ENCODE results near the gene RGL1.

Gene RGL1

GRCh38 chr1:183806675-183807074 is 1.8 kb downstream of the RGL1 start:
- Histone ChIP-seq H3K27ac (ENCODE audit: low read depth, low read length) (peak overlapping the region; percentile 69), H3K9me3 (ENCODE audit: control insufficient read depth in 5 of 5, low read length in 5 of 5) (peaks cover 0 to 3% (median under 1%) of the 10 kb centered on the region in 5 donors), H3K27me3 (ENCODE audit: control insufficient read depth in 5 of 5, insufficient read depth in 4 of 5, low read length in 5 of 5) (no peaks in the 10 kb centered on the region), H3K4me1 (ENCODE audit: control insufficient read depth in 5 of 5, insufficient read depth in 5 of 5, low read length in 5 of 5) (peaks cover 3 to 56% (median 49%) of the 10 kb centered on the region in 5 donors), H3K9ac (ENCODE audit: low read length in 5 of 5) (peak overlapping the region in 4 of 5 donors; percentile 62 to 90 (median 80)), H3K36me3 (ENCODE audit: control insufficient read depth in 5 of 5, insufficient read depth in 5 of 5, low read length in 5 of 5) (peaks cover 0 to 2% (median 0%) of the 10 kb centered on the region in 5 donors), H3K4me3 (ENCODE audit: low read depth in 1 of 5, low read length in 5 of 5) (peak overlapping the region; percentile 52 to 99 (median 83))

- Histone ChIP-seq H3K4me1 (ENCODE audit: control insufficient read depth in 5 of 5, insufficient read depth in 5 of 5, low read length in 5 of 5) (peaks cover 3 to 65% (median 58%) of the 10 kb centered on the region in 5 donors), H3K4me3 (ENCODE audit: low read depth in 1 of 5, low read length in 5 of 5) (peak overlapping the region; percentile 52 to 99 (median 83)), H3K27me3 (ENCODE audit: control insufficient read depth in 5 of 5, insufficient read depth in 4 of 5, low read length in 5 of 5) (no peaks in the 10 kb centered on the region), H3K9me3 (ENCODE audit: control insufficient read depth in 5 of 5, low read length in 5 of 5) (no peaks in the 10 kb centered on the region), H3K27ac (ENCODE audit: low read depth, low read length) (peak overlapping the region; percentile 69), H3K36me3 (ENCODE audit: control insufficient read depth in 5 of 5, insufficient read depth in 5 of 5, low read length in 5 of 5) (peaks cover 0 to 2% (median 0%) of the 10 kb centered on the region in 5 donors), H3K9ac (ENCODE audit: low read length in 5 of 5) (peak overlapping the region in 2 of 5 donors; percentile 10 to 90)
Measured at GRCh38 chr1:183807549-183808168, 2.7 kb downstream of the RGL1 start.

- H3K36me3 ChIP-seq (ENCODE audit: control insufficient read depth in 5 of 5, insufficient read depth in 5 of 5, low read length in 5 of 5): peaks cover 0 to 2% (median 0%) of the 10 kb centered on the region in 5 donors
- H3K4me1 ChIP-seq (ENCODE audit: control insufficient read depth in 5 of 5, insufficient read depth in 5 of 5, low read length in 5 of 5): peaks cover 7 to 73% (median 66%) of the 10 kb centered on the region in 5 donors
- peak overlapping the region; percentile 69 for H3K27ac ChIP-seq (ENCODE audit: low read depth, low read length)
- peak overlapping the region; percentile 29 to 90 (median 80) for H3K4me3 ChIP-seq (ENCODE audit: low read depth in 1 of 5, low read length in 5 of 5)
- no peaks in the 10 kb centered on the region for H3K27me3 ChIP-seq (ENCODE audit: control insufficient read depth in 5 of 5, insufficient read depth in 4 of 5, low read length in 5 of 5)
- peak overlapping the region in 2 of 5 donors; percentile 10 to 53 for H3K9ac ChIP-seq (ENCODE audit: low read length in 5 of 5)
- no peaks in the 10 kb centered on the region for H3K9me3 ChIP-seq (ENCODE audit: control insufficient read depth in 5 of 5, low read length in 5 of 5)
Measured at GRCh38 chr1:183808296-183809027, 3.5 kb downstream of the RGL1 start.

- Histone ChIP-seq H3K27me3 (ENCODE audit: control insufficient read depth in 5 of 5, insufficient read depth in 4 of 5, low read length in 5 of 5) (no peaks in the 10 kb centered on the region), H3K9me3 (ENCODE audit: control insufficient read depth in 5 of 5, low read length in 5 of 5) (no peaks in the 10 kb centered on the region), H3K9ac (ENCODE audit: low read length in 5 of 5) (no peak overlapping the region), H3K4me1 (ENCODE audit: control insufficient read depth in 5 of 5, insufficient read depth in 5 of 5, low read length in 5 of 5) (peaks cover 4 to 74% (median 70%) of the 10 kb centered on the region in 5 donors), H3K27ac (ENCODE audit: low read depth, low read length) (peak overlapping the region; percentile 14), H3K36me3 (ENCODE audit: control insufficient read depth in 5 of 5, insufficient read depth in 5 of 5, low read length in 5 of 5) (peaks cover 0 to 2% (median 0%) of the 10 kb centered on the region in 5 donors), H3K4me3 (ENCODE audit: low read depth in 1 of 5, low read length in 5 of 5) (peak overlapping the region in 3 of 5 donors; percentile 11 to 34 (median 16))
Measured at GRCh38 chr1:183810121-183810520, 5.2 kb downstream of the RGL1 start.

- peak overlapping the region; percentile 14 for H3K27ac ChIP-seq (ENCODE audit: low read depth, low read length)
- peak overlapping the region in 2 of 5 donors; percentile 20 to 34 for H3K4me3 ChIP-seq (ENCODE audit: low read depth in 1 of 5, low read length in 5 of 5)
- H3K9me3 ChIP-seq (ENCODE audit: control insufficient read depth in 5 of 5, low read length in 5 of 5): no peaks in the 10 kb centered on the region
- H3K36me3 ChIP-seq (ENCODE audit: control insufficient read depth in 5 of 5, insufficient read depth in 5 of 5, low read length in 5 of 5): peaks cover 0 to 2% (median 0%) of the 10 kb centered on the region in 5 donors
- no peaks in the 10 kb centered on the region for H3K27me3 ChIP-seq (ENCODE audit: control insufficient read depth in 5 of 5, insufficient read depth in 4 of 5, low read length in 5 of 5)
- H3K4me1 ChIP-seq (ENCODE audit: control insufficient read depth in 5 of 5, insufficient read depth in 5 of 5, low read length in 5 of 5): peaks cover 4 to 81% (median 77%) of the 10 kb centered on the region in 5 donors
- H3K9ac ChIP-seq (ENCODE audit: low read length in 5 of 5): peak overlapping the region in 1 of 5 donors; percentile 39
Measured at GRCh38 chr1:183810756-183811544, 6.0 kb downstream of the RGL1 start.

GRCh38 chr1:183812128-183812527 is 7.2 kb downstream of the RGL1 start:
- H3K9ac ChIP-seq (ENCODE audit: low read length in 5 of 5): peak overlapping the region in 2 of 5 donors; percentile 33 to 50
- no peaks in the 10 kb centered on the region for H3K27me3 ChIP-seq (ENCODE audit: control insufficient read depth in 5 of 5, insufficient read depth in 4 of 5, low read length in 5 of 5)
- no peak overlapping the region for H3K27ac ChIP-seq (ENCODE audit: low read depth, low read length)
- H3K4me1 ChIP-seq (ENCODE audit: control insufficient read depth in 5 of 5, insufficient read depth in 5 of 5, low read length in 5 of 5): peaks cover 4 to 79% (median 77%) of the 10 kb centered on the region in 5 donors
- H3K4me3 ChIP-seq (ENCODE audit: low read depth in 1 of 5, low read length in 5 of 5): no peak overlapping the region
- no peaks in the 10 kb centered on the region for H3K9me3 ChIP-seq (ENCODE audit: control insufficient read depth in 5 of 5, low read length in 5 of 5)
- H3K36me3 ChIP-seq (ENCODE audit: control insufficient read depth in 5 of 5, insufficient read depth in 5 of 5, low read length in 5 of 5): peaks cover 0 to 2% (median 0%) of the 10 kb centered on the region in 5 donors

GRCh38 chr1:183812686-183813569 is 8.0 kb downstream of the RGL1 start:
- Histone ChIP-seq H3K4me3 (ENCODE audit: low read depth in 1 of 5, low read length in 5 of 5) (peak overlapping the region in 4 of 5 donors; percentile 16 to 59 (median 17)), H3K27me3 (ENCODE audit: control insufficient read depth in 5 of 5, insufficient read depth in 4 of 5, low read length in 5 of 5) (no peaks in the 10 kb centered on the region), H3K9me3 (ENCODE audit: control insufficient read depth in 5 of 5, low read length in 5 of 5) (no peaks in the 10 kb centered on the region), H3K9ac (ENCODE audit: low read length in 5 of 5) (peak overlapping the region in 2 of 5 donors; percentile 33 to 50), H3K4me1 (ENCODE audit: control insufficient read depth in 5 of 5, insufficient read depth in 5 of 5, low read length in 5 of 5) (peaks cover 7 to 79% (median 75%) of the 10 kb centered on the region in 5 donors), H3K36me3 (ENCODE audit: control insufficient read depth in 5 of 5, insufficient read depth in 5 of 5, low read length in 5 of 5) (peaks cover 0 to 2% (median 0%) of the 10 kb centered on the region in 5 donors), H3K27ac (ENCODE audit: low read depth, low read length) (peak overlapping the region; percentile 63)

- H3K36me3 ChIP-seq (ENCODE audit: control insufficient read depth in 5 of 5, insufficient read depth in 5 of 5, low read length in 5 of 5): peaks cover 0 to 2% (median 0%) of the 10 kb centered on the region in 5 donors
- no peaks in the 10 kb centered on the region for H3K9me3 ChIP-seq (ENCODE audit: control insufficient read depth in 5 of 5, low read length in 5 of 5)
- no peak overlapping the region for H3K4me3 ChIP-seq (ENCODE audit: low read depth in 1 of 5, low read length in 5 of 5)
- H3K4me1 ChIP-seq (ENCODE audit: control insufficient read depth in 5 of 5, insufficient read depth in 5 of 5, low read length in 5 of 5): peaks cover 7 to 73% (median 71%) of the 10 kb centered on the region in 5 donors
- peak overlapping the region; percentile 63 for H3K27ac ChIP-seq (ENCODE audit: low read depth, low read length)
- no peaks in the 10 kb centered on the region for H3K27me3 ChIP-seq (ENCODE audit: control insufficient read depth in 5 of 5, insufficient read depth in 4 of 5, low read length in 5 of 5)
- H3K9ac ChIP-seq (ENCODE audit: low read length in 5 of 5): peak overlapping the region in 1 of 5 donors; percentile 50
Measured at GRCh38 chr1:183814121-183814681, 9.3 kb downstream of the RGL1 start.

GRCh38 chr1:183816110-183816509 is 11.2 kb downstream of the RGL1 start:
- H3K4me3 ChIP-seq (ENCODE audit: low read depth in 1 of 5, low read length in 5 of 5): no peak overlapping the region
- H3K27me3 ChIP-seq (ENCODE audit: control insufficient read depth in 5 of 5, insufficient read depth in 4 of 5, low read length in 5 of 5): no peaks in the 10 kb centered on the region
- H3K4me1 ChIP-seq (ENCODE audit: control insufficient read depth in 5 of 5, insufficient read depth in 5 of 5, low read length in 5 of 5): peaks cover 7 to 66% (median 63%) of the 10 kb centered on the region in 5 donors
- H3K9ac ChIP-seq (ENCODE audit: low read length in 5 of 5): no peak overlapping the region
- no peaks in the 10 kb centered on the region for H3K9me3 ChIP-seq (ENCODE audit: control insufficient read depth in 5 of 5, low read length in 5 of 5)
- H3K36me3 ChIP-seq (ENCODE audit: control insufficient read depth in 5 of 5, insufficient read depth in 5 of 5, low read length in 5 of 5): peaks cover 0 to under 1% (median 0%) of the 10 kb centered on the region in 5 donors
- no peak overlapping the region for H3K27ac ChIP-seq (ENCODE audit: low read depth, low read length)
